SU-DHL-6 (cell line): Measurements from ENCODE around the gene ATP5F1D.

Experiments
- H2AFZ ChIP-seq: fragments of 200-600 bp; sonication (generic); 2 replicates; pipeline ENCODE4 v1.6.1; 2014; ENCODE audit warnings: low read depth, mild to moderate bottlenecking, moderate library complexity, mixed read lengths, antibody characterized with exemption, low read length; ENCODE audit not compliant: severe bottlenecking
- H3F3A ChIP-seq: fragments of 200-600 bp; shearing (Covaris generic); 2 replicates; pipeline ENCODE4 v1.6.0; 2016; ENCODE audit warnings: antibody characterized with exemption, mild to moderate bottlenecking; ENCODE audit not compliant: insufficient read depth
- H3K27ac ChIP-seq: fragments of 200-600 bp; sonication (generic); 2 replicates; pipeline ENCODE4 v1.5.1; 2016; ENCODE audit warnings: low read depth, mild to moderate bottlenecking, low read length, moderate library complexity, mixed read lengths
- H3K27me3 ChIP-seq: fragments of 200-600 bp; sonication (generic), shearing (Covaris generic); 2 replicates; pipeline ENCODE4 v1.6.0; 2014; ENCODE audit warnings: mild to moderate bottlenecking, low read length
- H3K36me3 ChIP-seq: fragments of 200-600 bp; sonication (generic); 2 replicates; pipeline ENCODE4 v1.6.1; 2014; ENCODE audit warnings: mild to moderate bottlenecking, low read length, mixed read lengths
- H3K4me2 ChIP-seq: fragments of 300-600, 200-600 bp; shearing (Covaris generic), sonication (generic); 2 replicates; pipeline ENCODE4 v1.6.0; 2014; ENCODE audit warnings: low read length, low read depth, mild to moderate bottlenecking; ENCODE audit not compliant: poor library complexity, severe bottlenecking
- H3K4me3 ChIP-seq: fragments of 200-600 bp; sonication (generic); 2 replicates; pipeline ENCODE4 v1.5.1; 2014; ENCODE audit warnings: antibody characterized with exemption, low read length, mild to moderate bottlenecking, mixed read lengths; ENCODE audit not compliant: insufficient read depth, poor library complexity, severe bottlenecking
- H3K79me2 ChIP-seq: fragments of 200-600 bp; sonication (generic); 2 replicates; pipeline ENCODE4 v1.6.1; 2014; ENCODE audit warnings: mild to moderate bottlenecking, low read length, moderate library complexity; ENCODE audit not compliant: insufficient read depth
- H3K9ac ChIP-seq: fragments of 200-600 bp; sonication (generic); 2 replicates; pipeline ENCODE4 v1.7.0; 2014; ENCODE audit warnings: mild to moderate bottlenecking, low read length
- H3K9me2 ChIP-seq: fragments of 200-600 bp; sonication (generic); replicated peaks from 2 replicates; pipeline ENCODE4 v1.6.1; 2014; ENCODE audit warnings: low read length; ENCODE audit not compliant: insufficient read depth
- H3K9me3 ChIP-seq: fragments of 200-600 bp; sonication (generic); 2 replicates; pipeline ENCODE4 v1.6.1; 2014; ENCODE audit warnings: low read length, mixed read lengths; ENCODE audit not compliant: insufficient read depth
- H4K20me1 ChIP-seq: fragments of 200-600 bp; sonication (generic); 2 replicates; pipeline ENCODE4 v1.6.1; 2014; ENCODE audit warnings: low read depth, mild to moderate bottlenecking, antibody characterized with exemption, low read length, moderate library complexity, mixed read lengths
- CTCF ChIP-seq: fragments of 200-600 bp; sonication (generic); IDR thresholded peaks from one replicate; pipeline ENCODE4 v1.5.1; 2017; ENCODE audit warnings: antibody characterized with exemption, mild to moderate bottlenecking, low read length, moderate library complexity; ENCODE audit not compliant: insufficient read depth, poor library complexity, severe bottlenecking
- EZH2phosphoT487 ChIP-seq: fragments of 200-600 bp; sonication (generic), shearing (Covaris generic); conservative IDR thresholded peaks from 2 replicates; pipeline ENCODE4 v1.6.1; 2018; ENCODE audit warnings: mild to moderate bottlenecking, antibody characterized with exemption, low read length, moderate library complexity, mixed read lengths

The ATP5F1D gene

GRCh38 chr19:1284293-1284978 is 42.9 kb downstream of the ATP5F1D start:
- no peak overlapping the region for H3K9ac ChIP-seq
- H3K4me2 ChIP-seq = no peak overlapping the region
- no peaks in the 10 kb centered on the region for H3F3A ChIP-seq
- H3K9me2 ChIP-seq = no peaks in the 10 kb centered on the region
- no peaks in the 10 kb centered on the region for H3K27me3 ChIP-seq
- no peaks in the 10 kb centered on the region for H3K79me2 ChIP-seq
- TF ChIP-seq EZH2phosphoT487 = no peak
- no peak for TF ChIP-seq CTCF
- no peaks in the 10 kb centered on the region for H4K20me1 ChIP-seq
- H3K9me3 ChIP-seq = no peaks in the 10 kb centered on the region
- no peak overlapping the region for H2AFZ ChIP-seq
- no peak overlapping the region for H3K4me3 ChIP-seq
- no peaks in the 10 kb centered on the region for H3K36me3 ChIP-seq
- no peak overlapping the region for H3K27ac ChIP-seq

GRCh38 chr19:1284979-1285736 is 43.6 kb downstream of the ATP5F1D start:
- Histone ChIP-seq H3K4me2 (no peak overlapping the region), H3K9me3 (no peaks in the 10 kb centered on the region), H3K36me3 (no peaks in the 10 kb centered on the region), H3K79me2 (no peaks in the 10 kb centered on the region), H3K9me2 (no peaks in the 10 kb centered on the region), H4K20me1 (no peaks in the 10 kb centered on the region), H3K4me3 (no peak overlapping the region), H3K27ac (no peak overlapping the region), H3K9ac (no peak overlapping the region), H3K27me3 (no peaks in the 10 kb centered on the region), H3F3A (no peaks in the 10 kb centered on the region), H2AFZ (no peak overlapping the region)
- TF ChIP-seq EZH2phosphoT487 = no peak
- no peak for TF ChIP-seq CTCF

GRCh38 chr19:1285737-1286360 is 44.3 kb downstream of the ATP5F1D start, which contains the start of gene EFNA2:
EFNA2 (plus strand) TSS chr19:1285873; CDS start chr19:1286169, 296 bp downstream.
- H4K20me1 ChIP-seq = no peaks in the 10 kb centered on the region
- H3K4me2 ChIP-seq = no peak within 1 kb of the TSS
- H3K9me2 ChIP-seq = no peaks in the 10 kb centered on the region
- H3K36me3 ChIP-seq = no peaks in the 10 kb centered on the region
- no peaks in the 10 kb centered on the region for H3K79me2 ChIP-seq
- H3K4me3 ChIP-seq = no peak within 1 kb of the TSS
- no peak within 1 kb of the TSS for H2AFZ ChIP-seq
- no peaks in the 10 kb centered on the region for H3K9me3 ChIP-seq
- no peak for TF ChIP-seq EZH2phosphoT487
- no peak for TF ChIP-seq CTCF
- H3K27me3 ChIP-seq = no peaks in the 10 kb centered on the region
- H3K9ac ChIP-seq = no peak within 1 kb of the TSS
- no peak within 1 kb of the TSS for H3K27ac ChIP-seq
- no peaks in the 10 kb centered on the region for H3F3A ChIP-seq
